Stimulated activated CD8-positive, alpha-beta memory T cell treated with anti-CD3 and anti-CD28 coated beads, Interleukin-12 subunit alpha, Interleukin-12 subunit beta, amount 100 ng/mL, for 4 hours (primary cell): ENCODE results near the gene TJAP1.
"Not testable (repeated sequence)": the region's sequence is repeated elsewhere in the genome, so short reads cannot be mapped to it uniquely, and the experiment has no call there.

Source experiments
- DNase-seq: peaks from one replicate; pipeline ENCODE4 v3.0.0-alpha.2; 2020; ENCODE audit warnings: low read depth

TJAP1 gene

GRCh38 chr6:43454290-43454695, 23.1 kb upstream of the TJAP1 start:
- no peak for DNase-seq

DNA sequence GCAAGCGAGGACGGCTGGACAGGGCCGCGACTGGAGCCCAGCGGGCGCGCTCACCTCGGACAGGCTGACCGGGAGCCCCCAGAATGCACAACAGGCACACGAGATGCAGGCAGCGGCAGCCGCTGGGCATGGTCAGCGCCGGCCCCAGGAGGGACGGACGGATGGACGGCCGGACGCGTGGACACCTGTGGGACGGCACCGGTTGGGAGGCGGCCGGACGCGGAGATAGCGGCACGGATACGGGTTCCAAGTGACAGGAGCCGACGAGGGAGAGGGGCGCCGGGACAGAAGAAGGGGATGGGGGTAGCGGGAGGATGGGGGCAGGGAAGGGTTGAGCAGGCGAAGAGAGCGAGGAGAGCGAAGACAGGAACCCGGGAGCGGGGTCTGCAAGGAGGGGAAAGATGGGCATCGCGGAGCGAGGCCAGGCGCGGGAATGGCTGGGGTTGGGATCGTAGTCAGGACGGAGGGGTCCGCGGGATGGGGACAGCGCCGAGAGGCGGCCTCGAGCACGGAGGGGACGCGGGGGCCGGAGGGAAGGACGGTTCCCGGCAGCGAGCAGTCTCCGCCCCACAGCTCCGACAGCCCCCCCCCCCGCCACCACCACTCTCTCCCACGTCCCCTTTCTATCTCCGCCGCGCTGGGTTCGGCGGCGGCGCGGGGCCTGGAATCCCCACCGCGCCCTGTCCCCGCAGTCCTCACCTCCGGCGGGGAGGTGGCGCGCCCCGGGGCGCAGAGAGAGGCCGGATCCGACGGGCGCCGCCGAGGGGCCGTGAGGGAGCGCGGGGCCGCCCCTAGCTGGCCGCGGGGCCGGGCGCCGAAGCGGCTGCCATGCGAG, 22.5 kb upstream of the TJAP1 start:
- DNase-seq: peak; percentile 48

GRCh38 chr6:43455531-43456428, 21.6 kb upstream of the TJAP1 start, which contains the start of gene DLK2:
DLK2 (minus strand) TSS chr6:43455548; CDS start chr6:43454825, 723 bp downstream.
- peak; percentile 45 for DNase-seq

GRCh38 chr6:43457643-43458042, 19.7 kb upstream of the TJAP1 start:
- DNase-seq: no peak

- not testable (repeated sequence) for DNase-seq
Observed at GRCh38 chr6:43458154-43458553, 19.2 kb upstream of the TJAP1 start.

DNA sequence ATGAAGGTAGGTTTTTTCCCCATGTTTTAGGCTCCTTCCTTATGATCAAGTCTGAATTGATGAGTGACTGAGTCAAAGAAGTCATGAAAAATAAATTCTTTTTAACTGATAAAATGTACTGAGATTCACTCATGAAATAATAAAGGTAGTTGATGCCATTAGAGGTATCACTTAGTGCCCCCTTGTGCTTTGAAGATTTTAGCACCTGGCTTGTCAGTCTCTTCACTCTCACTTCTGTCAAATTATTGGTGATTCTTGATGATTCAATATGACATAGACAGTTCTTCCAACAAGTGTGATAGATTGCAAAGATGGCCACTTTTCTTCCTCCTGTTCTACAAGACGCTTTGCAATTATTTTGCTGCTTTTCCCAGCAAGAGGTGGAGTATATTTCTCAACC, 17.8 kb upstream of the TJAP1 start:
- no peak for DNase-seq

GRCh38 chr6:43460032-43460431, 17.3 kb upstream of the TJAP1 start:
- no peak for DNase-seq

GRCh38 chr6:43461936-43462335, 15.4 kb upstream of the TJAP1 start:
- no peak for DNase-seq

GRCh38 chr6:43464337-43464736, 13.0 kb upstream of the TJAP1 start:
- DNase-seq: no peak

GRCh38 chr6:43465948-43466347, 11.4 kb upstream of the TJAP1 start:
- DNase-seq: no peak

- not testable (repeated sequence) for DNase-seq
Observed at GRCh38 chr6:43467265-43467664, 10.1 kb upstream of the TJAP1 start.

- no peak for DNase-seq
Observed at GRCh38 chr6:43467752-43468151, 9.6 kb upstream of the TJAP1 start.

GRCh38 chr6:43468240-43468639, 9.1 kb upstream of the TJAP1 start:
- no peak for DNase-seq

GRCh38 chr6:43468748-43469681, 8.4 kb upstream of the TJAP1 start:
- no peak for DNase-seq

DNA sequence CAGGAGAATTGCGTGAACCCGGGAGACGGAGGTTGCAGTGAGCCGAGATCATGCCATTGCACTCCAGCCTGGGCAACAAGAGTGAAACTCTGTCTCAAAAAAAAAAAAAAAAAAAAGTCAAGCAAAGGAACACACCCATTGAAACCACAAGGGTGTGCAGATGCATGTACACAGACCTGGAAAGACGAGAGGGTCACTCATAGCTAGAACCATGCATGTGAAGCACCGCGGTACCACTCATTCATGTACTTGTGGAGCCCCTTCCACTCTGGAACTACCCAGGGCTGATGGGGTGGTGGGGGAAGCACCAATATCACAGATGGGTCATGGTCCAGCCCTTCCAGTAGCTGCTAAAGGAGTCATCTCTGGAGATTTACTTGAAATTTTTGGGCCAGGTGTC, 7.4 kb upstream of the TJAP1 start:
- no peak for DNase-seq

DNA sequence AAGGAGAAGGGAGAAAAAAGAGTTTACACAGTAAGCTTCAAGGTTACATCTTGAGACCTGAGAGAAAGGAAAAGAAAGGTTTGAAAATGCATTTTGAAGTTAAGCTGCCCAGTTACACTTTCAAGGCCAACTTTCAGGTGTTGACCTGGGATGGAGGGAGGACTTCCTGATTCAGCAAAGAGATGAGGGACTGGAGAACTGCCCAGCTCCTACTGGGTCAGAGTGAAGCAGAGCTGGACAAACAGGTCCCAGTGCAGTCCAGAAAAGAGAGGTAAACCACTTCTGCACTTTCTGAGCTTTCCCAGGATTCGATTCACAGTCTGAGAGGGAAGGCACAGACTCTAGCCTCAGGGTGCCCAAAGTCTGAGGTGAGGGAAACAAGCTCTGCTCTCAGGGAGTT, 6.0 kb upstream of the TJAP1 start:
- no peak for DNase-seq

DNA sequence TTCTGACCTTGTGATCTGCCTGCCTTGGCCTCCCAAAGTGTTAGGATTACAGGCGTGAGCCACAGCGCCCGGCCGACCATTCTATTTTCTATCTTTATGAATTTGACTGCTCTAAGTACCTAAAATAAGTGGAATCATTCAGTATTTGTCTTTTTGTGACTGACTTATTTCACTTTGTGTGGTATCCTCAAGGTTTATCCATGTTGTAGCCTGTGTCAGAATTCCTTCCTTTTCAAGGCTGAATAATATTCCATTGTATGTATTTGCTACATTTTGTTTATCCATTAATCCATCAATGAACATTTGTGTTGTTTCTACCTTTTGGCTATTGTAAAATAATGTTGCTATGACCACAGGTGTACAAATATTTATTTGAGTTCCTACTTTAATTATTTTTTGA, 4.9 kb upstream of the TJAP1 start:
- no peak for DNase-seq

DNA sequence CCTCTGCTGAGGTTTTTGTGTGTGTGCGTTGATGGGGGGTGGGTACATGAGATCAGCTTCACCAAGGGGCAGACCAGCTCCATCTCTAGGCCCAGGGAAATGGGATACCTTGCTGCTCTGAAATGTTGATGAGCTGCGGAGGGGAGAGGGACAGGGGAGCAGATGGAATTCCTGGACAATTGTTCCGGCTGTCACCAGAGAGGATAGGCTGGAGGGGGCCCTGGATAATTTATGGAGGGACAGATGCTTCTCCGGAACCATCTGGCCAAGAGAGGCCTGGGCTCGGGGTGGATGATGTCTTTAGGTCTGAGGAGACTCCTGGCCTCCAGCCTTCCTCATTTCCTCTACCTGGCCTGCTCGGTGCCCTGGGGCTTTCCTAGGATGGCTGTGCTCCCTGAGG, 1.9 kb upstream of the TJAP1 start:
- DNase-seq: no peak

DNA sequence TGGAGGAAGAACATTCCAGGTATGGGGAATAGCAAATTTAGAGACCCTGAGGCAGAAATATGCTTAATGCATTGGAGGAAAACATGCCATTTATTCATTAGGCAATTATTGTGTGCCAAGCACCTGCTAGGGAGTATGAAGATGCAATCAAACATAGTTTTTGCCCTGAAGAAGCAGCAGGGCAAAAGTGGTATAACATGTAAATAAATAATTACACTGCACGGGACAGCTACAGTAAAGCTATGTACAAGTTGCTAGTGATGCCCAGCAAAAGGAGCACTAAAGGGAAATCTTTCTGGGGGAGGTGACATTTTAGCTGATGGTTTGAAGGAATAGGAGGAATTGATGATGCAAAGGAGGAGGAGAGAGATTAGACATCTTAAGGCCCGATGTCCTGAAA, 624 bp upstream of the TJAP1 start:
- DNase-seq: no peak

- no peak for DNase-seq
Observed at GRCh38 chr6:43478008-43478372, 620 bp downstream of the TJAP1 start.

DNA sequence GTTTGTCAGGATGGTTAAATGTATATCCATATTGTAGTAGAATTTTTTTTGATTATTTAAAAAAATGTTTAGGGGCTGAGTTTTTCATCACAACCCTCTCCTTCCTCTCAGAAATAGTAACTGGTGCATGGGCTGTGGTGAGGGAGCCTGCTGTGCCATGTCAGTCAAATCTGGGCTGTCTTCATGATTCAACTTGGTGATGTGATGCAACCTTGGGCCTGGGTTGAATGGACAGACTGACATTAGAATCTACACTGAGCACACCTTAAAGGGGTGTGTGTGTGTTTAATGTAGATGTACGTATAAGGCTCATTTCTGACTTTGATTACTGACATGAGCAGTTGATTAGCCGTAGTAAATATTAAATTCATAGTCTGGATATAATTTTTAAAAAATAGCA, 3.7 kb downstream of the TJAP1 start:
- no peak for DNase-seq
